Osteocyte (in vitro differentiated cells): ENCODE data around the gene SOX2. TPM values are rescaled to one million over a fixed set of nuclear protein-coding genes. Genes with fewer than 3 reads are reported as not detected.
A peak's percentile ranks its signal among the peaks of the same experiment; 100 is the strongest.

Experiments used
- DNase-seq: peaks from one replicate; pipeline ENCODE4 v3.0.0; 2021; ENCODE audit warnings: mixed read lengths; ENCODE audit not compliant: unreplicated experiment; ENCODE audit errors: extremely low spot score
- H3K27ac Mint-ChIP-seq: one replicate; pipeline ENCODE4 v1.8.0; 2021; ENCODE audit warnings: mild to moderate bottlenecking, mixed read lengths; ENCODE audit not compliant: unreplicated experiment
- H3K27me3 Mint-ChIP-seq: one replicate; pipeline ENCODE4 v1.8.0; 2021; ENCODE audit warnings: mixed read lengths; ENCODE audit not compliant: unreplicated experiment
- H3K36me3 Mint-ChIP-seq: one replicate; pipeline ENCODE4 v1.8.0; 2021; ENCODE audit warnings: mixed read lengths; ENCODE audit not compliant: unreplicated experiment
- H3K4me1 Mint-ChIP-seq: one replicate; pipeline ENCODE4 v1.8.0; 2021; ENCODE audit warnings: mixed read lengths; ENCODE audit not compliant: unreplicated experiment
- H3K4me3 Mint-ChIP-seq: one replicate; pipeline ENCODE4 v1.8.0; 2021; ENCODE audit warnings: mild to moderate bottlenecking, moderate library complexity, mixed read lengths; ENCODE audit not compliant: unreplicated experiment
- H3K9me3 Mint-ChIP-seq: one replicate; pipeline ENCODE4 v1.8.0; 2021; ENCODE audit warnings: mixed read lengths; ENCODE audit not compliant: unreplicated experiment
- total RNA-seq: library from RNA; stranded (reverse); gene quantifications from 2 replicates; pipeline ENCODE4 v1.2.1, GENCODE V29; 2021
- TF ChIP-seq, protein P1 (sequence below): fragments of 200-600 bp; sonication (generic); IDR thresholded peaks from 2 replicates; pipeline ENCODE4 v1.5.0; 2021; ENCODE audit warnings: antibody characterized with exemption, mild to moderate bottlenecking, moderate library complexity

Gene SOX2
- total RNA-seq, 1 donor from 2014 or later = 5.4 TPM

GRCh38 chr3:181705086-181705480, 6.6 kb upstream of the SOX2 start:
- Mint-ChIP-seq H3K4me3 (no peak overlapping the region), H3K4me1 (peaks cover 13% of the 10 kb centered on the region), H3K27me3 (peaks cover 70% of the 10 kb centered on the region), H3K9me3 (no peaks in the 10 kb centered on the region), H3K36me3 (no peaks in the 10 kb centered on the region), H3K27ac (no peak overlapping the region)
- DNase-seq = no peak
- TF ChIP-seq, protein P1, sequence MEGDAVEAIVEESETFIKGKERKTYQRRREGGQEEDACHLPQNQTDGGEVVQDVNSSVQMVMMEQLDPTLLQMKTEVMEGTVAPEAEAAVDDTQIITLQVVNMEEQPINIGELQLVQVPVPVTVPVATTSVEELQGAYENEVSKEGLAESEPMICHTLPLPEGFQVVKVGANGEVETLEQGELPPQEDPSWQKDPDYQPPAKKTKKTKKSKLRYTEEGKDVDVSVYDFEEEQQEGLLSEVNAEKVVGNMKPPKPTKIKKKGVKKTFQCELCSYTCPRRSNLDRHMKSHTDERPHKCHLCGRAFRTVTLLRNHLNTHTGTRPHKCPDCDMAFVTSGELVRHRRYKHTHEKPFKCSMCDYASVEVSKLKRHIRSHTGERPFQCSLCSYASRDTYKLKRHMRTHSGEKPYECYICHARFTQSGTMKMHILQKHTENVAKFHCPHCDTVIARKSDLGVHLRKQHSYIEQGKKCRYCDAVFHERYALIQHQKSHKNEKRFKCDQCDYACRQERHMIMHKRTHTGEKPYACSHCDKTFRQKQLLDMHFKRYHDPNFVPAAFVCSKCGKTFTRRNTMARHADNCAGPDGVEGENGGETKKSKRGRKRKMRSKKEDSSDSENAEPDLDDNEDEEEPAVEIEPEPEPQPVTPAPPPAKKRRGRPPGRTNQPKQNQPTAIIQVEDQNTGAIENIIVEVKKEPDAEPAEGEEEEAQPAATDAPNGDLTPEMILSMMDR = no peak

- Mint-ChIP-seq H3K36me3 (no peaks in the 10 kb centered on the region), H3K9me3 (no peaks in the 10 kb centered on the region), H3K4me1 (peaks cover 9% of the 10 kb centered on the region), H3K4me3 (no peak overlapping the region), H3K27me3 (peaks cover 57% of the 10 kb centered on the region), H3K27ac (no peak overlapping the region)
- TF ChIP-seq, protein P1 = no peak
- no peak for DNase-seq
These were observed 3.7 kb upstream of the SOX2 start for GRCh38 chr3:181707980-181708379.

GRCh38 chr3:181709537-181710279, 2.0 kb upstream of the SOX2 start:
- Mint-ChIP-seq H3K36me3 (no peaks in the 10 kb centered on the region), H3K9me3 (no peaks in the 10 kb centered on the region), H3K27me3 (peaks cover 62% of the 10 kb centered on the region), H3K4me1 (peaks cover 14% of the 10 kb centered on the region), H3K27ac (no peak overlapping the region), H3K4me3 (peak overlapping the region; percentile 59)
- TF ChIP-seq, protein P1 = peak; percentile 87
- DNase-seq = no peak

- Mint-ChIP-seq H3K27me3 (peaks cover 63% of the 10 kb centered on the region), H3K4me1 (peaks cover 14% of the 10 kb centered on the region), H3K9me3 (no peaks in the 10 kb centered on the region), H3K4me3 (no peak overlapping the region), H3K27ac (no peak overlapping the region), H3K36me3 (no peaks in the 10 kb centered on the region)
- TF ChIP-seq, protein P1 = no peak
- DNase-seq = no peak
These were observed 1.1 kb upstream of the SOX2 start for GRCh38 chr3:181710345-181711291.

GRCh38 chr3:181712226-181712552, 464 bp downstream of the SOX2 start:
- peak overlapping the region; percentile 79 for H3K4me3 Mint-ChIP-seq
- peak overlapping the region; percentile 67 for H3K27ac Mint-ChIP-seq
- peaks cover 14% of the 10 kb centered on the region for H3K4me1 Mint-ChIP-seq
- no peaks in the 10 kb centered on the region for H3K36me3 Mint-ChIP-seq
- H3K9me3 Mint-ChIP-seq = no peaks in the 10 kb centered on the region
- H3K27me3 Mint-ChIP-seq = peaks cover 64% of the 10 kb centered on the region
- DNase-seq = no peak
- TF ChIP-seq, protein P1 = no peak
